Measurements from ENCODE around the gene CBLN3. TPM values are rescaled to one million over a fixed set of nuclear protein-coding genes. Genes with fewer than 3 reads are reported as not detected.

CBLN3 gene
- polyA plus RNA-seq, 4 donors = 0.27 to 4.8 (median 1.9) TPM; not detected in 1

Other genes with a start within 250 kb of the CBLN3 start
- gene IPO4, start 240.9 kb downstream of the CBLN3 start, polyA plus RNA-seq = 10 to 100 TPM in 2 of 4 donors, 1 to 10 TPM in 2; 3.2 to 24.4 (median 12.5) TPM
- 10 to 100 TPM in 2 of 4 donors, 1 to 10 TPM in 2; 6.9 to 56.1 (median 23.9) TPM for gene TM9SF1, start 234.2 kb downstream of the CBLN3 start, polyA plus RNA-seq
- 1 to 10 TPM in 1 of 4 donors, under 1 TPM in 1, not detected in 2; 0.04 to 6.9 TPM for gene TSSK4, start 224.0 kb downstream of the CBLN3 start, polyA plus RNA-seq
- gene CHMP4A, start 216.2 kb downstream of the CBLN3 start, polyA plus RNA-seq = 100 to 1,000 TPM in 1 of 4 donors, 10 to 100 TPM in 3; 70.0 to 121 (median 94.9) TPM
- 10 to 100 TPM; 18.8 to 31.1 (median 21.4) TPM for gene MDP1, start 213.6 kb downstream of the CBLN3 start, polyA plus RNA-seq
- gene NEDD8, start 197.3 kb downstream of the CBLN3 start, polyA plus RNA-seq = 100 to 1,000 TPM; 182 to 225 (median 205) TPM
- 10 to 100 TPM; 57.4 to 94.1 (median 76.0) TPM for gene GMPR2, start 196.7 kb downstream of the CBLN3 start, polyA plus RNA-seq
- 10 to 100 TPM; 33.0 to 42.4 (median 35.8) TPM for gene TINF2, start 187.0 kb downstream of the CBLN3 start, polyA plus RNA-seq
- gene TGM1, start 166.5 kb downstream of the CBLN3 start, polyA plus RNA-seq = 1 to 10 TPM; 1.5 to 3.4 (median 1.7) TPM
- 10 to 100 TPM; 25.3 to 58.6 (median 36.0) TPM for gene RABGGTA, start 158.1 kb downstream of the CBLN3 start, polyA plus RNA-seq
- gene DHRS1, start 129.9 kb downstream of the CBLN3 start, polyA plus RNA-seq = 10 to 100 TPM; 45.2 to 95.7 (median 66.5) TPM
- gene NOP9, start 129.8 kb downstream of the CBLN3 start, polyA plus RNA-seq = 10 to 100 TPM in 3 of 4 donors, 1 to 10 TPM in 1; 9.7 to 22.5 (median 16.0) TPM
- gene CIDEB, start 121.7 kb downstream of the CBLN3 start, polyA plus RNA-seq = 100 to 1,000 TPM in 2 of 4 donors, 10 to 100 TPM in 2; 31.2 to 273 (median 139) TPM
- gene LTB4R2, start 119.5 kb downstream of the CBLN3 start, polyA plus RNA-seq = 1 to 10 TPM in 3 of 4 donors, under 1 TPM in 1; 0.89 to 4.7 (median 2.3) TPM
- 10 to 100 TPM in 2 of 4 donors, 1 to 10 TPM in 2; 5.1 to 37.0 (median 15.8) TPM for gene LTB4R, start 118.2 kb downstream of the CBLN3 start, polyA plus RNA-seq
- gene ADCY4, start 94.6 kb downstream of the CBLN3 start, polyA plus RNA-seq = 10 to 100 TPM in 1 of 4 donors, 1 to 10 TPM in 3; 3.4 to 16.4 (median 6.1) TPM
- gene RIPK3, start 89.7 kb downstream of the CBLN3 start, polyA plus RNA-seq = 10 to 100 TPM; 16.7 to 58.6 (median 33.6) TPM
- gene NFATC4, start 61.5 kb downstream of the CBLN3 start, polyA plus RNA-seq = 10 to 100 TPM; 11.2 to 45.1 (median 29.1) TPM
- 10 to 100 TPM in 1 of 4 donors, 1 to 10 TPM in 1, under 1 TPM in 2; 0.22 to 53.2 (median 3.9) TPM for gene NYNRIN, start 30.7 kb downstream of the CBLN3 start, polyA plus RNA-seq
- 10 to 100 TPM; 21.3 to 75.6 (median 36.4) TPM for gene KHNYN, start 286 bp upstream of the CBLN3 start, polyA plus RNA-seq
- 10 to 100 TPM; 41.4 to 52.6 (median 50.2) TPM for gene SDR39U1, start 13.1 kb upstream of the CBLN3 start, polyA plus RNA-seq
- gene CMA1, start 78.6 kb upstream of the CBLN3 start, polyA plus RNA-seq = 1 to 10 TPM in 2 of 4 donors, not detected in 2; 1.1 to 1.4 TPM
- gene CTSG, start 146.6 kb upstream of the CBLN3 start, polyA plus RNA-seq = 1 to 10 TPM in 1 of 4 donors, under 1 TPM in 1, not detected in 2; 0.24 to 2.6 TPM
- under 1 TPM in 2 of 4 donors, not detected in 2; 0.09 to 0.51 TPM for gene GZMH, start 180.0 kb upstream of the CBLN3 start, polyA plus RNA-seq
- 1 to 10 TPM in 2 of 4 donors, under 1 TPM in 1, not detected in 1; 0.47 to 1.7 (median 1.6) TPM for gene GZMB, start 204.5 kb upstream of the CBLN3 start, polyA plus RNA-seq